Measurements from ENCODE around the gene NCCRP1.

The NCCRP1 gene

GRCh38 chr19:39196860-39197562, at the start of gene NCCRP1:
Gene NCCRP1, plus strand, starts transcription at chr19:39196964. Its CDS starts 19 bp downstream, at chr19:39196983.
- no peak for DNase-seq (ENCODE audit: low read depth in 2 of 2)

- no peak for DNase-seq (ENCODE audit: low read depth in 2 of 2)
Observed at GRCh38 chr19:39147480-39147879, 49.3 kb upstream of the NCCRP1 start.

- no peak for DNase-seq (ENCODE audit: low read depth in 2 of 2)
Observed at GRCh38 chr19:39148939-39149529, 47.7 kb upstream of the NCCRP1 start.

GRCh38 chr19:39150235-39150634, 46.5 kb upstream of the NCCRP1 start:
- no peak for DNase-seq (ENCODE audit: low read depth in 2 of 2)

- DNase-seq (ENCODE audit: low read depth in 2 of 2) = no peak
Observed at GRCh38 chr19:39150807-39151600, 45.8 kb upstream of the NCCRP1 start.

GRCh38 chr19:39152066-39152465, 44.7 kb upstream of the NCCRP1 start:
- no peak for DNase-seq (ENCODE audit: low read depth in 2 of 2)

- DNase-seq (ENCODE audit: low read depth in 2 of 2) = no peak
Observed at GRCh38 chr19:39154100-39154628, 42.6 kb upstream of the NCCRP1 start.

- no peak for DNase-seq (ENCODE audit: low read depth in 2 of 2)
Observed at GRCh38 chr19:39154629-39155100, 42.1 kb upstream of the NCCRP1 start.

GRCh38 chr19:39155114-39155700, 41.6 kb upstream of the NCCRP1 start:
- no peak for DNase-seq (ENCODE audit: low read depth in 2 of 2)

GRCh38 chr19:39155741-39156140, 41.0 kb upstream of the NCCRP1 start:
- no peak for DNase-seq (ENCODE audit: low read depth in 2 of 2)

GRCh38 chr19:39156326-39157230, 40.2 kb upstream of the NCCRP1 start:
- no peak for DNase-seq (ENCODE audit: low read depth in 2 of 2)

GRCh38 chr19:39157275-39157996, 39.3 kb upstream of the NCCRP1 start:
- DNase-seq (ENCODE audit: low read depth in 2 of 2) = no peak

- no peak for DNase-seq (ENCODE audit: low read depth in 2 of 2)
Observed at GRCh38 chr19:39157997-39158389, 38.8 kb upstream of the NCCRP1 start.

- no peak for DNase-seq (ENCODE audit: low read depth in 2 of 2)
Observed at GRCh38 chr19:39158646-39159260, 38.0 kb upstream of the NCCRP1 start.

GRCh38 chr19:39160523-39160861, 36.3 kb upstream of the NCCRP1 start:
- DNase-seq (ENCODE audit: low read depth in 2 of 2) = no peak

- no peak for DNase-seq (ENCODE audit: low read depth in 2 of 2)
Observed at GRCh38 chr19:39160889-39161672, 35.7 kb upstream of the NCCRP1 start.

- no peak for DNase-seq (ENCODE audit: low read depth in 2 of 2)
Observed at GRCh38 chr19:39162441-39163043, 34.2 kb upstream of the NCCRP1 start.

GRCh38 chr19:39163621-39164020, 33.1 kb upstream of the NCCRP1 start:
- no peak for DNase-seq (ENCODE audit: low read depth in 2 of 2)

- DNase-seq (ENCODE audit: low read depth in 2 of 2) = no peak
Observed at GRCh38 chr19:39164289-39164688, 32.5 kb upstream of the NCCRP1 start.

Data from stimulated activated CD8-positive, alpha-beta memory T cell treated with anti-CD3 and anti-CD28 coated beads, Interleukin-2, amount 100 ng/mL, for 48 hours (primary cell).